ENCODE data around the gene DRD2.

Gene DRD2

DNA sequence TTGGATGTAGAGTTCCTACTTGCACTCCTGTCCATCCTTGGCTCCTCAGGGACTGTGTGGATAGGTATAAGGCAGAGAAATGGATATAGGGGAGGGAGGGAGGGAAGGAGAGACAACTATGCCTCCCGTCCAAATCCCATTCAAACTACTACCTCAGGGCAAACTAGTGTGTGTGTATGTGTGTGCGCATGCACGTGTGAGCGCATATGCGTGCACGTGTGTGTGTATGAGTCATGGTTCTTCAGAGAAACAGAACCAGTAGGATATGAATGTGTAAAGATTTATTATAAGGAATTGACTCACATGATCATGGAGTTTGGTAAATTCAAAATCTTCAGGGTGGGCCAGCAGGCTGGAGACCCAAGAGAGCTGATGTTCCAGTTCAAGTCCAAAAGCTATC lies 42.2 kb upstream of the DRD2 start:
- Histone ChIP-seq H3K4me3 (replicated peaks; ENCODE audit: low read depth, low read length) (no peak overlapping the region), H3K36me3 (ENCODE audit: control insufficient read depth, insufficient read depth, low read length) (no peaks in the 10 kb centered on the region), H3K27me3 (replicated peaks; ENCODE audit: control insufficient read depth, insufficient read depth, low read length) (no peaks in the 10 kb centered on the region)
- DNase-seq (ENCODE audit: extremely low read depth, insufficient read length): no peak
- TF ChIP-seq CTCF (IDR thresholded peaks at IDR 0.05; ENCODE audit: insufficient read depth, low read length, poor library complexity, severe bottlenecking): no peak

GRCh38 chr11:113514856-113515255 lies 39.7 kb upstream of the DRD2 start:
- Histone ChIP-seq H3K36me3 (ENCODE audit: control insufficient read depth, insufficient read depth, low read length) (no peaks in the 10 kb centered on the region), H3K4me3 (replicated peaks; ENCODE audit: low read depth, low read length) (no peak overlapping the region), H3K27me3 (replicated peaks; ENCODE audit: control insufficient read depth, insufficient read depth, low read length) (no peaks in the 10 kb centered on the region)
- DNase-seq (ENCODE audit: extremely low read depth, insufficient read length): no peak
- no peak for TF ChIP-seq CTCF (IDR thresholded peaks at IDR 0.05; ENCODE audit: insufficient read depth, low read length, poor library complexity, severe bottlenecking)

GRCh38 chr11:113507341-113507740 lies 32.1 kb upstream of the DRD2 start:
- Histone ChIP-seq H3K27me3 (replicated peaks; ENCODE audit: control insufficient read depth, insufficient read depth, low read length) (no peaks in the 10 kb centered on the region; the same call in 1 of the 2 replicates), H3K36me3 (ENCODE audit: control insufficient read depth, insufficient read depth, low read length) (no peaks in the 10 kb centered on the region), H3K4me3 (replicated peaks; ENCODE audit: low read depth, low read length) (no peak overlapping the region)
- no peak for DNase-seq (ENCODE audit: extremely low read depth, insufficient read length)
- no peak for TF ChIP-seq CTCF (IDR thresholded peaks at IDR 0.05; ENCODE audit: insufficient read depth, low read length, poor library complexity, severe bottlenecking)

GRCh38 chr11:113506893-113507292 lies 31.7 kb upstream of the DRD2 start:
- TF ChIP-seq CTCF (IDR thresholded peaks at IDR 0.05; ENCODE audit: insufficient read depth, low read length, poor library complexity, severe bottlenecking): no peak
- Histone ChIP-seq H3K27me3 (replicated peaks; ENCODE audit: control insufficient read depth, insufficient read depth, low read length) (no peaks in the 10 kb centered on the region; the same call in 1 of the 2 replicates), H3K4me3 (replicated peaks; ENCODE audit: low read depth, low read length) (no peak overlapping the region), H3K36me3 (ENCODE audit: control insufficient read depth, insufficient read depth, low read length) (no peaks in the 10 kb centered on the region)
- no peak for DNase-seq (ENCODE audit: extremely low read depth, insufficient read length)

DNA sequence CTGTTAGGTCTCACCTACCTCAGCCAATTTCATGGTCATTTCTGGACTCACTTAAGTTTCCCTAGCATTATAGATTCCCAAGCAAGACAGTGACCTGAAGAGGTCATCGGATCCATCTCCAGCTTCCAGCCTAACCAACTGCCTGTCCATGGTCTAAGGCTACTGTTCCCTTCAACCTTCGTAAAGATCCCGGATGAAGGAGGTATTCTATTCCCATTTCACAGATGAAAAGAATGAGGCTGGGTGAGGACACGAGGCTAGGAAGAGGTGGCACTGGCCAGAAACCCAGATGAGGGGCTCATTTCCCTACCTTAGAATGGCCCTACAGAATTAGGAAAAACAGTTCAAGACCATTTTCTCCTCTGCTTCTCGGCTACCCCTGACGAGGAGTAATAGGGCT lies 31.3 kb upstream of the DRD2 start:
- TF ChIP-seq CTCF (IDR thresholded peaks at IDR 0.05; ENCODE audit: insufficient read depth, low read length, poor library complexity, severe bottlenecking): no peak
- H3K27me3 ChIP-seq (replicated peaks; ENCODE audit: control insufficient read depth, insufficient read depth, low read length): no peaks in the 10 kb centered on the region; the same call in 1 of the 2 replicates
- DNase-seq (ENCODE audit: extremely low read depth, insufficient read length): no peak
- H3K36me3 ChIP-seq (ENCODE audit: control insufficient read depth, insufficient read depth, low read length): no peaks in the 10 kb centered on the region
- no peak overlapping the region for H3K4me3 ChIP-seq (replicated peaks; ENCODE audit: low read depth, low read length)

Data from GM06990 (cell line).